CD4-positive, alpha-beta T cell treated with Interleukin-15 for 1 hour (primary cell): ENCODE results near the gene HOXB4.

Source experiments
- DNase-seq: peaks from one replicate; pipeline ENCODE4 v3.0.0-alpha.2; 2020

Gene HOXB4

DNA sequence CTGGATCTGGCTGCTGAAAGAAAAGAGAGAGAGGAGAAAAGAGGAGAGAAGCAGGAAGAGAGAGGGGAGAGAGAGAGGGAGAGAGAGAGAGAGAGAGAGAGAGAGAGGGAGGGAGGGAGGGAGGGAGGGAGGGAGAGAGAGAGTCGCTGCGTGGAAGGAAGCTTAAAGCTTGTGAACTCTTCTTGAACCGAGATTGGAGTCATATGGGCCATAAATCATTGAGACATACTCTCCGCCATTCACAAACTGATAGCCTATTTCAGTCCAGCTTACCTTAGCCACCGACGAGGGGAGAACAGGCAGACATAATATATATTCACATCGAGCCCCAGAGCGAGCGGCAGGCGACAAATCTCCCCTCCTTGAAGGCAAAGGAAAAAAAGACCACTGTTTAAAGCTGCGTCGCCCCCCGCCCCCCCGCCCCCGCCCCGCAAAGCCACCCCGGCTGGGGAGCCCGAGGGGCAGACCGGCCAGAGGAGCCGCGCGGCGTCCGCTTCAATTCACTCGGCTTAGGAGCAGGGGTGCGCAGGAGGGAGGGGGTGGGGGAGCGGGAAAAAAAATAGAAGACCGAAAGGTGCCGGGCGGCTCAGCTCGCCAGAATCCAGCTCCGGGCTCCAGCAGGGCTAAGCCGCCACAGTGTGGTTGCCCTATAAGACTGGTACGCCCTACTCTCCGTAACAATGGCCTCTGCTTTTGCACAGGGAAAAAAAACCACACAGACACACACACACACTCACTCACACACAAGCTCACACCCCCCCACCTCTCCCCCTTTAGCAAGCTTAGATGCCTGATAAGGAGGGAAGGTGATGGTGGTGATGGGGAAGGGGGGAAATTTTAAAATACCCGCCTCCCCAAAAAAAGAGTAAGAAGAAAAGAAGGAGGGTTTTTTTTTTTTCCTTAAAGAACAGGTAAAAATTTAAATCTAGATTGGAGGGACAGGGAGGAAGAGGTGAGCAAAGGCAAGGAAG is 22.6 kb downstream of the HOXB4 start:
- DNase-seq: no peak

DNA sequence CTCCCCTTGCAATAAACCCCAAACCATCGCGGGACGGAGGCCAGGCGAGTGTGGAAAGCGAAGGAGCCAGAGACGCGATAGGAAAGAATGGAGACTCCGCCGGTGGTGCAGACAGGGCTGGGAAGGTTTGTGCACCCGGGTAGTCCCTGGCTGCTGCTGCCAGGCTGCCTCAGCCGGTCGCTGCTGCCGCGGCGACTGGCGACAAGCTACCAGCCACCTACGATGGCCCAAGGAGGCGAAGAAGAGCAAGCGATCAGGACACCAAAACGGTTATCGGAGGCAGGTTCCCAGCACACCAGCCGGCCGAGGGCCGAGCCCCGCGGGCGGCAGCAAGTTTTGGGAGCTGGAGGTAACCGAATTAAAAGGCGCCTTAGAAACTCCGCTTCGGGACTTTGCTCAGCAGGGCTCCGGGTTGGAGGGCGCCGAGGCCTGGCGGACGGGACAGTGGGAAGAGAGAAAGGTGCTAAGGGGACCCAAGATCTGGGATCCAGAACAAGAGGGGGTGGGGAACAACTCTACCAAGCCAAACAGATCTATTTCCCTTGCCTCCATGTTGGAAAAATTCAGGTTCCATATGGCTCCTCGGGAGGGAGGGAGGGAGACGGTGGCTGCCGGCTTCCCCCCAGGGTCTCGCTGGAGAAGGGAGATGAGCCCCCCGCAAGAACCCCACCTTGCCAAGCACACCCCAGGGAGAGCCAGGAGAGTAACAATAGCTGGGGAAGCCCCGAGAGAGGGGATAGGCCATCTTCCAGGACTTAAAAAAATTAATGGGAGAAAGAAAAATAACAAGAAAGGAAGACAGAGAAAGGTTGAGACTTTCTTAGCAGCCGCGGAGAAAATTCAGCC is 23.5 kb downstream of the HOXB4 start:
- no peak for DNase-seq

DNA sequence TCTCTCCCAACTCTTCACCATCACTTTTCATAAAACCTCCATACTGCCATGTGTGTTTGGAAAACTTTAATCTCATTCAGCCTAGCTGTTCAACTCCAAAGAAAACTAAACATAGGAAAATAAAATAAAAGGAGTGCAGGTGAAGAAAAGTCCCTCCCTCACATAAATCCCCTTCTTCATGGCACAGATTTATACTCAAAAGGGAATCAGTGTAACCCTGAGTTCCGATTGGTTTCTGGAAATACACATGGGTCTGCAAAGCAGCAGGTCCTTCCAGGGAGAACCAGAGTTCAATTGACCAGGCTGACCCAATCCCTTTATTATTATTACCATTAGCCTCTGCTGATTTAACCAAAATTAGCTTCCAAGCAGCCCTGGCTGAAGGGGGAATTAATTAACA is 24.3 kb downstream of the HOXB4 start:
- DNase-seq: no peak

DNA sequence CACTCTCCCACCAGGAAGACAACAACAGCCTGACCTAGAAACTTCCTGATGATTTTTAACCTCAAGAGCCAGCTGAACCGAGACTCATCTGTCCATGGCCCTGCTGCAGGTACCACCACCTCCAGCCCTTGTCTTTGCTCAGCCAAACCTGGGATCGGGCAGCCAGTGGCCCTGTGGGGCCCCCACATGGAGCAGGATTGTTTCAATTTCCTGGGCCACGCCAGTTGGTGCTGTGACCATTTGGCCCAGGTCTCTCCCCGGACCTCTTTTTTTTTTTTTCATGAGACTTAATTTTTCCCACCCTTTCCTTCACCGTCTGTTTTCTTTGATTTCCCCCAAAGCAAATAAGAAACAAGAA is 25.0 kb downstream of the HOXB4 start:
- DNase-seq: no peak

DNA sequence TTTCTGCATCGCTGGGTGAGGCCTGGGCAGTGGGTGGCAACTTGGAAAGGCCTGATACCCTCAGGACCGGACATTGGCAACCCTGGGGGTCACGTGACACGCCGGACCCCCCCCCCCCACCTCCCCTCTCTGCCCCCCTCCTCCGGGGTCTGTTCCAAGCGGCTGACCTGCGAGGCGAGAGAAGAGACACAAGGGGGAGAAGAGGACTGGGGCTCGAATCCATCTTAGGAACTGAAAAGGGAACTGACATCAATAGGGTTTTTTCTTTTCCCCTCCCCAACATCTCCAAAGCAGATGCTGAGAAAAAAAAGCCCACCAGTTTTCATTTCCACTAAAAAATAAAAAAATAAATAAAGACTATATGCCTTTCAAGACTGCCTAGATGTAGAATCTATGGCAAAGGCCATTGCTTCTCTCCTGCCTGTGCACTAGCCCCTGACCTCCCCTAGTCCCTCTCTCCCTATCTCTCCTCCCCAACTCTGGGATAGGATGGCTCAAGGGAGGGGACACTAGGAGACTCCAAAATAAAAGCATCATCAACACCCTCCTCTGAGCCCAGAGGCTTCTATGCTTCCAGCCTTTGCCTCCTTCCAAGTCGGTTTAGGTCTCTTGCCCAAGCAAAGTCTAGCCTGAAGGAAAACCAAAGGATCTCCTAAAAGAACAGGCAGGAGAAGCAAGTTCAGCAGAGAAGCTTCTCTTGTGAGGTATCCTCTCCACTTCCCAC is 25.5 kb downstream of the HOXB4 start:
- no peak for DNase-seq

DNA sequence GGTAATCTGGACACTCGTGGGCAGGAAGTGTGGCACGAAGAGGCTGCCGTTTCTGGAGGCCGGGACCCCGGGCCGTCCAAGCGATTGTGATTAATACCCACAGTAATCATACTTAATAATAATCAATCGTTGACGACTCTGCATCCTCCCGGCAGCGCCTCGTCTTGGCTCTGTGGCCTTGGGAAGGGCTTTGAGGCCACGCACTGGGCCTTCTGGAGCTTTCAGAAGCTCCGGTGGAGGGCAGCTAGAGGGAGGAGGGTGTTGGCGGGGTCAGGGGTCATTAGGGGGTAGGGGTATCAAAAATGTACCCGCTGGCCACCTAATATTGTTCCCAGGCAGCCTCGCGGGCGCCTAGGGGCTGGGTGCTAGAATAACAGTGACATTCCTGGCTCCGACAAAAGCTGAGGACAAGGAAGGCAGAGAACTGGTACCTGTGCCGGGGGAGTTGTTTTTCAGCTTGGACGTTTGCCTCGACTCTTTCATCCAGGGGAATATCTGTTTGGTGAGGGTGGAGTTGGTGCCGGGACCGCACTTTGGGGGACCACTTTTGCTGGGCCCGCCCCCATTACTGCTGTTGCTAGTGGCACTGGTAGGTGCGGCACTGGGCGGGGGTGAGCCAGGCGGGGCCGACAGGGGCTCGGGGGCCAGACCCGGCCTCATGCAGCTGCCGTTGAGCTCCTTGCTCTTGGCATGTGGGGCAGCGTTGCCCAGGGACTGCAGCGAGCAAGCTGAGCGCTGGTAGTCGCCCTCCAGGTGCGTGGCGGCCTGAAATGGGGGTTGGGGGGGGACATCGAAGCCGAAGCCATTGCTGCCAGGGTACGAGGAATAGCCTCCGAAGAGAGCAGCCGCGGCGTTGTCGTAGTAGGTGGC is 26.3 kb downstream of the HOXB4 start:
- no peak for DNase-seq

DNA sequence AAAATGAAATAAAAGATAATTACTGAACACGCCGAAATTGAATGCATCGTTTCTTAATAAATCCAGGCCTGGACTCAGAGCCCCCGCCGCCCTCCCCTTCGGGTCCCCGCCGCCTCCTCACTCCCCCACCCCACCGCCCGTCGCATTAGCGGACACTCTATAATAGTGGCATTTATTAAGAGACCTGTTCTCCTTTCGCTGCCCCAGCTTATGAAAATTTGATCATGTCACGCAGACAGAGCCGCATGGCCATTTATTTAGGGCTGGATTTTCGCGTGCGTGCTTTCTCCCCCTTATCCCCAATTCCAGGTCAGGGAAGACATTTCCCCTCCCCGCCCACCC is 27.0 kb downstream of the HOXB4 start:
- DNase-seq: no peak

DNA sequence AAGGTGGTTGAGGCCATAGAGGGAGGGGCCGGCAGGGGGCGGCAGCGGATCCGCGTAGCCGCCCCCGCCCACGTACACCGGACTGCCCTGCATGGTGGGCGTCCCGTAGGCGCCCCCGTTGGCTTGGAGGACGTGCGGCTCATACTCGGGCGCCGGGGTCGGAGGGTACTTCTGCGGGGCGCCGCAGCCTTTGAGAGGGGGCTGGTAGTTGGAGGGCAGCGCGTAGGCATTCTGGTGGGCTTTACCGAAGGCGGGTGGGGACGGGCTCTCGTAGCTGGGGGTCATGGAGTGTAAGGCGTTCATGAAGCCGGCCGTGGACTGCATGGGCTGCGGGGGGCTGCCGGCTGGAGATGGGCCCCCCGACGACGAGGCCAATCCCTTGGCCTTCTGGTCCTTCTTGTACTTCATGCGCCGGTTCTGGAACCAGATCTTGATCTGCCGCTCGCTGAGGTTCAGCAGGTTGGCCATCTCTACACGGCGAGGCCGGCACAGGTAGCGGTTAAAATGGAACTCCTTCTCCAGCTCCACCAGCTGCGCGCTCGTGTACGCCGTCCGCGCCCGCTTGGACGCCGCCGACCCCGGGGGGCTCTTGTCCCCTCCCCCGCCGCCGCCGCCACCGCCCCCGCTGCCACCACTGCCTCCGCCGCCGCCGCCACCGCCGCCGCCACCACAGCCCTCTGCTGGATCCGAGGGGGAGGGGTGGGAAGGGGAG is 27.5 kb downstream of the HOXB4 start:
- no peak for DNase-seq

DNA sequence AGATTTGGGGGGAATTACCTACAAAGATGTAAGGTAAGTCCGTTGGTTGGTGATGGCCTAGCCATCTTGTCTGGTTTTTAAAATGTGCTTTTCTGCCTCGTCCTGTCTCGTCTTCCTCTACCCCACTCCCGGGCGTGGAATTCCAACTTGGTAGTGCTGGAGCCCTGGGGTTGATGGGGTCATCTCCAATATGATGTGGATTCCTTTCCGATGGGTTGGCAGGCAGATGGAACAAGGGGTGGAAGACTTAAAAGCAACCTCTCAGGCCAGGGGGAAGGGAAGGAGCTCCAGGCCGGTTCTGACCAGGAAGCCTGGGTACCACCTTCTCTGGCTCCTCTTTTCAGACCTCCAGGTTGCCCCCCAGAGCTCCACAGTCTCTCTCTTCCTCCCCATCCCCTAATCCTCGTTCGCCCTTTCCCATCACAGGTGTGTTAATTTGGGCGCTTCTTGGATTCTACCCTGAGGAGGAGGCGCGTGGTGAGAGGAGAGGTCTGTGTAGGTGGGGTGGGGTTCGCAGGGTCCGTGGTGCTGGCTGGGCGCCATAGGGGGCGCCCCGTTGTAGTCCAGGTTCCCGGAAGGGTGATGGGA is 28.1 kb downstream of the HOXB4 start:
- no peak for DNase-seq

DNA sequence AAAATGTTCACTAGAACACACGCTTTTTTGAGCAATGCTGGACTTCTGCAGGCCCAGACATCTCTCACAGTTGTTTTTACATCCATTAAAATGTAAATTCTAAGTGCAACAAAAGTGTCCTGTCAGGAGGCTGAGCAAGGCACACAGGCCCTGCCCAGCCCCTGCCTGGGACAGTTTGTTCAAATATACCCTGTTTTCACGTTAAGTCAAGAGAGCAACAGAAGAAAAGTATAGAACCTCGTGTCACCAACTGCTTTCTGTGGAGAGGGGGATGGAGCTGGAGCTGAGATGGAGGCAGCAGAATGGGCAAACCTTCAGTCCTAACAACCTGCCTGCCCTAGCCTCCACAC is 28.9 kb downstream of the HOXB4 start:
- DNase-seq: no peak

DNA sequence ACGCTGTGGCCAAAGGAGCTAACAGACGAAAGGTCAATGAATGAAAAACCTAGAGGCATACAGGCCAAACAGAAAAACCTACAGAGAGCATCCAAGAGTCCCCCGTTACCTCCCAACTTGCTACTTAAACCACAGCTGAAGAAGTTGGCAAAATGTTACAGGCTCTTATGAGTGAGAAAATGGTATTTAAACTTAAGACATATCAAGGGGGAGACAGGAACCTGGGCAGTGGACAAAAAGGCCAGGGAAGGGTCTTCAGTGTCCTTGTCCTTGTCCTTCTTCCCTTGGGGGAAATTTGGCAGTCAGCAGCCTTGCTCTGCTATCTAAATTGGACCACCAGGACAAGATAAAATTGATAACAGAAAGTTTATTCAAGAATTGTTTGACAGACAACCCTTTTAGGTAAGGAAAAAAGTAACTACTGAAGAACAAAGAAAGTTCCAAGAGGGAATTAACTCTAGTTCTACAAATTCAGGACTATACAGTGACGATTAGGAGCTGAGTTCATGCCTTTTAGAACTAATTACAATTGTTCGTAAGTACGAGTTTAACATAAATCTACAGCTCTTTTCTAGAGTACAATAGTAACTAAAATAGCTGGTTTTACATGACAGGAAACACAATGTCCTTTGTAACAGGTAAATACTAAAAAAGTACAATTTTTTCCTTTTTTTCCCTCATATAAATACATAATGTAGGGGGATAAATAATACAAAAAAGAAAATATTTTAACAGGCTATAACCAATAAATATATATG is 29.4 kb downstream of the HOXB4 start:
- no peak for DNase-seq

DNA sequence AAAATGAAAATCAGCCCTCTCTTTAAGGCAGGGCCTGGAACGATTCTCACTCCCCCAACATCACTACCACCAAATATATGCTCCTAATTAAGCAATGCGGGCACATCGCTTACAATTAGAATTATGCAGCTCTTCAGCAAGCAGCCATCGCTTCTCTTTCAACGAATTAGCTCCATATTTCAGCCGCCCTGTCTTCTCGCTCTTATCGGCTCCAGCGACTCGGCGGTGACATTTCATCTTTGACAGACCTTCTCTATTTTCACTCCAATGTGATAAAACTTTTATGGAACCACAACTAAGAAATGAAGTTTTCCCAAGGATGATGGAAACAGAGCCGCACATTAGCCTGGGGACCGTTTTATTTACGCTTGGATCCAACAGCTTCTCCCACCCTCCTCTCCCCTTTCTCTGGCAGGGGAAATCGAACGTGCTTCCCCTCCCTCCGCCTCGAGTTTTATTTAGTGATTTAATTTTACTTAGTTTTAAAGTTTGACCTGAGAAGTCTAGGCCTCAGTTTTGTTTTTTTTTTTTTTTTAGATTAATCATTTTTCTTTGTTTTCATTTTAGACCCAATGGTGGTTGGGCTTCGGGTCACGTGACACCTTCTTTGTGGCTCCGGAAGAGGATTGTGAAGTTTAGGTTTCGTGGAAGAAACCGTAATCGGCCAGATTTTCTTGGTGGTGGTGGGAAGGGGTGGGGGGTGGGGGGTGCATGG is 30.2 kb downstream of the HOXB4 start:
- peak; percentile 48 for DNase-seq

DNA sequence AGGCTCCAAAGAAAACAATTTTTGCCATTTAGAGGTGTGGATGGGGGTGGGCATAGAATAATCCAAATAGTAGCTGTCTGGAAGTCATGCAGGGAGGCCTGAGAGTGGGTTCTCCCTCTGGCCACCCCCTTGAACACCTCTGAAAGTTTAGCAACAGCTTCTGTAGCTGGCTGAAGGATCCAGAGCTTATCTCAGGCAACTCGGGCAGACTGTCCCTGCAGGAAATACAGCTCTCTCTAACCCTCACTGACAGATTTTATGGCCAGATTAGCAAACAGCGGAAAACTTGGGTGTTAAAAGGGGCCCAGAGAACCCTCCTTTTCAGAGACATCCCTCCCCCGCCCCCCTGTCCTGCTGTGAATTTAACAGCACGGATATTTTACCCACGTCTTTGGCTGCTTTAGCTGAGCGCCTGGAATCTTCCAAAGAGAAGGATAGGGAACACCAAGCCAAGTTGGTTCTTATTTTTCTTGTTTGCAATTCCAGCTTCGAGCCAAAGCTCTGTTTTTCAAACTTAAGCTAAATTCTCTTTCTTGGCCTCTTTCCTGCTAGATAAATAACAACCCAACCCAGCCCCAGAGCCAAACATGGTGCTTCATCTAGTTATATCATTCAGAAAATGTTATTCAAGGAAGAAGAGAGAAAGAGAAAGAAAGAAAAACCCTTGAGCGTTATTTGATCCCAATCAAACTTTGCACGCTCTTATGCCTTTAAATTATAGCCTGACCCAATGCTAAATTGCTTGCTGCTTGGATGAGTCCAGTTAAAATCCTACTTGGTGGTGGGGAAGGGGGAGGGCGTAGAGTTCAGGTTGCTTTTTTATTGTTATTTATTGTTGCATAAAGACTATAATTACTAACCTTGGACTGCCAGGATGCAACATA is 31.0 kb downstream of the HOXB4 start:
- DNase-seq: no peak

DNA sequence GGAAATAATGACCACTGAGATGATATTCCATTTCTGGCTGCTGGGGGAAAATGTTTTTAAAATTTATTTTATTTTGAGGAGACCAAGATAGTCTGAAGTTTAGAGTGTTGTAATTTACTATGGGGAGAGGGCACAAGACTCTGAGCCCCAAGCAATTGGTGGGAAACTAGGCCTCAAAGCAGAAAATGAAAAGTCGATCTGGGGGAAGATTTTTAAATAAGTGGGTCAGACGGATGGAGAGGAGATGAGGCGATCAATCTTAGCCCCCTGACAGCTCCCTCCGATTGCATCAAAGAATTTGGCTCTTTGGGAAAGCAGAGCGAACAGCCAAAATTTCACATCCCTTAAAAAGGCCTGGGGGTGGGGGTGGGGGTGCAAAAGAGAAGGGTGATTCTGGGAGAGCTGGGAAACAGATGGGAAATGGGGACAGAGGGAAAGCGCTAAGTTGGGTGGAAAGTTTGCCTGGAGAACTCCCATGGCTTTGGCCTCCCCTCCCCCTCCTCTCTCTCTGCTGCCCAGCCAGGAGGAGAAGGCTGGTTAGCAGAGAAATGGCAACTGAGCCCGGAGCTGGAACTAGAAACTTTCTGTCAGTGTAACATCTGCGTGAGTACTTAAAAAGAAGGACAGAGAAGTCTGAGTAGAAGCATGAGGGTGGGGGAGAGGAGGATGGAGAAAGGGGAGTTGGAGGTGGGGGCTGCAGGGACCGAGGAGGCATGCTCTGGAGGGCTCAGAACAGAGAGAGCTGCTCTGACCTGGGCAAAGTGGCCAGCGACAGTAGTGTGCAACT is 31.8 kb downstream of the HOXB4 start:
- DNase-seq: no peak

DNA sequence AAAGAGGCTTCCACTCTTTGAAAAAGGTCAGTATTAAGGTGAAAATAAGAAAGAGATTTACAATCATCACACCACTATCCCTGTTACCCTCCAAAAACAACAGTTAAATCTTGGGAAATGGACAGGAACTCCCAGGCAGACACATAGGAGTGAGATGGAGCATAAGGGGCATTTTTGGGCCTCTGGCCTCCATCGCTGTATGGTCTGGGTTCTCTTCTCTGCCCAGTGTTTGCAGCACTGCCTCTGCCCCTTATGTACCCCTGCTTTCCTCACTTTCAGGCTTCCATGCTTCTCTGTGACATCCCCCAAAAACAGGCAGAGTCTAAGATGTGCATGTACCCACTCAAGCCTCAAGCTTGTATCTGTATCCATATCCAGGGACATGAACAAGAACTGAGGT is 32.6 kb downstream of the HOXB4 start:
- no peak for DNase-seq

DNA sequence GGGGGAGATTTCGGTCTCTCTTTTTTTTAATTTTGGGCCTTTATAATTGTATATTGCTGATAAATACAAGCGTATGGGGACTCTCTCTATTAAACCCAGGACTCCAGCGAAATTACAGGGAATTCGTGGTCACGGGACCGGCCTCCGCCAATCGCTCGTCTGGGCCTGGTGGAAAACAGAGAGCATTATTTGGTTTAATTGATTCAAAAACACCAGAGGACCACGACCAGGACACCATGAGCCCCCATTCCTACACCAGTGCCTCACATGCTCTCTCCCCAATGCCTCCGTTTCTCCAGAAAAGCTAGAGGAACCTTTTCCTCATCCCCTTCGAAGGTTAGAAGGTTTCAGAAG is 33.2 kb downstream of the HOXB4 start, which contains the start of gene HOXB2:
Gene HOXB2, minus strand, starts transcription at position 88 of the 354 bp plus-strand sequence. CDS start 198 bp downstream, outside the sequence.
- no peak for DNase-seq

DNA sequence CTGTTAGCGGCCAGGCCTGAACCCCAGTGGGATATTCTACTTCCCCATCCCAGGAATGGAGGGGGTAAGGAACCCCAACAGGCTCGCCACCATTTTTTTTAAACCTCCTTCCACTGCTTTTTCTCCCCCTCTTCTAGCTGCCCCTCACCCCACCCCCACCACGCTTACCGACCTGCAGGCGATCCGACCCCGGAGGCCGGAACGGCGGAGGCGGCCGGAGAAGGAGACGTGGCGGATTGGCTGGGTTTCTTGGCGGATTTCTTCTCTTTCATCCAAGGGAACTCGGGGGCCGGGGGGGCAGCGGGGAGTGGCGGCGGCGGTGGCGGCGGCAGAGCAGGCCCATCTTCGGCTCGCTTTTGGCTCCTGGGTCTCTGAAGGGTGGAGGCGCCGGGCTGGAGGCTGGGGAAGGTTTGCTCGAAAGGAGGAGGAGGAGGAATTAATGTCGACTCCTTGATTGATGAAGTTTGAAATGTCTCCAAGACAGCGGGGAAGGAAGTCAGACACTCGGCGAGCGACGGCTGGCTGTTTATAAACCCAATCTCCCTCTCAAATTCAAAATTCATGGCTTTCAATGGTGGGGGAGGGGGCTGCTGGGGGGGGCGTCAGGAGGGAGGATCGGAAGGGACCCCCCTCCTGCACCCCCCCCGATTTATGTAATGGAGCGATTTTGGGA is 33.7 kb downstream of the HOXB4 start:
- DNase-seq: no peak
